RWPE2 (cell line): ENCODE measurements around the gene SEC16B.
"Not testable (repeated sequence)": the region's sequence is repeated elsewhere in the genome, so short reads cannot be mapped to it uniquely, and the experiment has no call there.

Experiments used
- ATAC-seq: fragments of 200-7000 bp; cut with Tn5 transposase; 3 replicates; pipeline ENCODE4 v1.9.1; 2021; ENCODE audit warnings: low read depth
- DNase-seq: peaks from one replicate; pipeline ENCODE4 v3.0.0-alpha.2; 2020; ENCODE audit warnings: low spot score
- H3K27ac ChIP-seq: fragments of 450-650 bp; 2 replicates; pipeline ENCODE4 v1.5.1; 2017; ENCODE audit warnings: mild to moderate bottlenecking; ENCODE audit not compliant: poor library complexity, severe bottlenecking
- H3K27me3 ChIP-seq: fragments of 250-450 bp; sonication (Bioruptor Pico); 2 replicates; pipeline ENCODE4 v1.5.1; 2021; ENCODE audit warnings: mild to moderate bottlenecking, moderate library complexity; ENCODE audit not compliant: insufficient read depth, poor library complexity, severe bottlenecking
- H3K36me3 ChIP-seq: fragments of 250-450 bp; sonication (Bioruptor Pico); 2 replicates; pipeline ENCODE4 v1.5.1; 2020; ENCODE audit warnings: low read depth, mild to moderate bottlenecking, moderate library complexity
- H3K4me1 ChIP-seq: fragments of 250-450 bp; sonication (Bioruptor Pico); 2 replicates; pipeline ENCODE4 v1.5.1; 2021; ENCODE audit warnings: mild to moderate bottlenecking, moderate library complexity; ENCODE audit not compliant: insufficient read depth, poor library complexity, severe bottlenecking
- H3K4me3 ChIP-seq: fragments of 250-450 bp; sonication (Bioruptor Pico); 2 replicates; pipeline ENCODE4 v1.5.1; 2021; ENCODE audit warnings: mild to moderate bottlenecking, moderate library complexity; ENCODE audit not compliant: severe bottlenecking
- H3K9me3 ChIP-seq: fragments of 250-450 bp; sonication (Bioruptor Pico); 2 replicates; pipeline ENCODE4 v1.5.1; 2021; ENCODE audit warnings: mild to moderate bottlenecking, moderate library complexity; ENCODE audit not compliant: severe bottlenecking
- TF ChIP-seq, protein P1 (sequence below): fragments of 450-650 bp; IDR thresholded peaks from one replicate; pipeline ENCODE4 v1.5.1; 2017; ENCODE audit warnings: mild to moderate bottlenecking, moderate library complexity; ENCODE audit not compliant: poor library complexity, severe bottlenecking

SEC16B gene

GRCh38 chr1:178004926-178005391 lies 35.1 kb upstream of the SEC16B start:
- no peaks in the 10 kb centered on the region for H3K9me3 ChIP-seq
- peak overlapping the region; percentile 18 for H3K27ac ChIP-seq
- peaks cover 8% of the 10 kb centered on the region for H3K4me1 ChIP-seq
- DNase-seq (no peak), ATAC-seq (peak; percentile 92)
- no peak overlapping the region for H3K4me3 ChIP-seq
- H3K36me3 ChIP-seq, result no peaks in the 10 kb centered on the region
- TF ChIP-seq, protein P1, sequence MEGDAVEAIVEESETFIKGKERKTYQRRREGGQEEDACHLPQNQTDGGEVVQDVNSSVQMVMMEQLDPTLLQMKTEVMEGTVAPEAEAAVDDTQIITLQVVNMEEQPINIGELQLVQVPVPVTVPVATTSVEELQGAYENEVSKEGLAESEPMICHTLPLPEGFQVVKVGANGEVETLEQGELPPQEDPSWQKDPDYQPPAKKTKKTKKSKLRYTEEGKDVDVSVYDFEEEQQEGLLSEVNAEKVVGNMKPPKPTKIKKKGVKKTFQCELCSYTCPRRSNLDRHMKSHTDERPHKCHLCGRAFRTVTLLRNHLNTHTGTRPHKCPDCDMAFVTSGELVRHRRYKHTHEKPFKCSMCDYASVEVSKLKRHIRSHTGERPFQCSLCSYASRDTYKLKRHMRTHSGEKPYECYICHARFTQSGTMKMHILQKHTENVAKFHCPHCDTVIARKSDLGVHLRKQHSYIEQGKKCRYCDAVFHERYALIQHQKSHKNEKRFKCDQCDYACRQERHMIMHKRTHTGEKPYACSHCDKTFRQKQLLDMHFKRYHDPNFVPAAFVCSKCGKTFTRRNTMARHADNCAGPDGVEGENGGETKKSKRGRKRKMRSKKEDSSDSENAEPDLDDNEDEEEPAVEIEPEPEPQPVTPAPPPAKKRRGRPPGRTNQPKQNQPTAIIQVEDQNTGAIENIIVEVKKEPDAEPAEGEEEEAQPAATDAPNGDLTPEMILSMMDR, result no peak
- H3K27me3 ChIP-seq, result no peaks in the 10 kb centered on the region

DNA sequence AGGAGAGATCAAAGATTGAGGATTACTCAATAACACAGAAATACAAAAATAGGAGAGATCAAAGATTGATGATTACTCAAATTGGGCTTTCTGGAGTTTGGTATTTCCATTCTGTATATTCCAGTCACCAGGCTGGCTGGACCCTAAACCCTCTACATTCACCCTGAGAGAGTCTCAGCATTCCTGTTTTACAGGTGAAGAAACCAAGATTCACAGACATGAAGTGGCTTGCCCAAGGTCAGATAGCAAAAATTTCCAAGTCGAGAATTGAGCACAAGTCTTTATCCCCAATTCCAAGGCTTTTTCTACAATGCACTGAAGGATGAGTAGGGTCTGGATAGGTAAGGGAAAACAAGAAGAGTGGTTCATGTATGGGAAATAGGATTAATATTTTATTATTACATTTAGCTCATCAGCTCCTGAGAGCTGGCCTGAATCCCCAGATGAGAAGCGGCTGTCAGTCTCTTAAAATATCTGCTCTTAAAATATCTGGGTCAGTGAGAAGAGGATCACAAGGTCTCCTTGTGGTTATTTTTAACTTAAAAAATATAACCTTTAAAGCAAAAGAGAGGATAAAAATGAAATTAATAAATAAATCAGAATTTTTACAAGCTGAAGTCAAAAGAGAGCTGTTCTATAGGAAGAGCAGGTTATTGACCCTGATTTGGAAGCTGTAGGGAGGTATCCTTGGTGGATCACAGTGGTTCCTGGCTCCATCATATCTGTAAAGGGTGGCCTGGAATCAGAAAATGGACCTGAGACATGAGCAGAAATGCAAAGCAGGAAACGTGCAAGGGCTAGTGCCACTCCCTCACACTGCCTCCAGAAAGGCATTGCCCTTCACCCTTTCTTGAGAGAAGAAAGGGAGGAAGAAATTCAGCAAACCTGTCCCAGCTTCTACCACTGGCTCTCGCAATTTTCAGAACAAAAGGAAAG lies 29.1 kb upstream of the SEC16B start:
- DNase-seq, result no peak
- Histone ChIP-seq H3K4me3 (no peak overlapping the region), H3K36me3 (no peaks in the 10 kb centered on the region), H3K4me1 (peaks cover 10% of the 10 kb centered on the region), H3K27me3 (no peaks in the 10 kb centered on the region), H3K9me3 (no peaks in the 10 kb centered on the region), H3K27ac (no peak overlapping the region)
- 0 out of 3 replicates have a peak, but pooled peaks have one; percentile 31 for ATAC-seq
- TF ChIP-seq, protein P1, result no peak

DNA sequence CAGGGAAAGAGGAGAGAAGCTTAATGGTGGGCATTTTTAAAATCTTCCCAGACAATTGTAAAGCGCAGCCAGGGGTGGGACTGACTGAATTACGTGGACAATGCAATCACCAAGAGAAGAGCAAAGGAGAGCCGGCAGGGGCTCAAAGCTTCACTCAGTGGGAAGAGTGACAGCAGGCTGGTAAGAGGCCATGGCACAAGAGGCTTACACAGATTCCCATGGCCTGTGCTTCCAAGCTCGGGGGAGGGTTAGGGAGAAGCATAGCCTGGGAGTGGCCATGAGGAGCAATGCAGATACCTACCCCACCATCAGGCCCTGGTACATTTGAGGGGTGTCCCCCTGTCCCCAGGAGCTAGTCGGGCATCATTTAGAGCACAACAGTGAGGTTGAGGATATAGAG lies 27.1 kb upstream of the SEC16B start:
- no peaks in the 10 kb centered on the region for H3K36me3 ChIP-seq
- ATAC-seq, result no peak
- peaks cover 10% of the 10 kb centered on the region for H3K4me1 ChIP-seq
- no peak overlapping the region for H3K27ac ChIP-seq
- H3K4me3 ChIP-seq, result no peak overlapping the region
- no peak for DNase-seq
- TF ChIP-seq, protein P1, result no peak
- H3K27me3 ChIP-seq, result no peaks in the 10 kb centered on the region
- no peaks in the 10 kb centered on the region for H3K9me3 ChIP-seq

GRCh38 chr1:177995369-177995768 lies 25.5 kb upstream of the SEC16B start:
- TF ChIP-seq, protein P1, result no peak
- Histone ChIP-seq H3K36me3 (no peaks in the 10 kb centered on the region), H3K9me3 (no peaks in the 10 kb centered on the region), H3K4me1 (peaks cover 6% of the 10 kb centered on the region), H3K27me3 (no peaks in the 10 kb centered on the region), H3K4me3 (no peak overlapping the region), H3K27ac (no peak overlapping the region)
- no peak for DNase-seq
- no peak for ATAC-seq

GRCh38 chr1:177986281-177986680 lies 16.4 kb upstream of the SEC16B start:
- not testable (repeated sequence) for H3K27ac ChIP-seq, H3K9me3 ChIP-seq, H3K4me1 ChIP-seq, DNase-seq, H3K4me3 ChIP-seq, H3K36me3 ChIP-seq, H3K27me3 ChIP-seq
- peak; percentile 59; the same call in 2 of the 3 replicates for ATAC-seq
